MM.1S (cell line): Measurements from ENCODE around the gene KCTD5.

ENCODE experiments used
- EZH2phosphoT487 ChIP-seq: fragments of 300-600 bp; sonication (generic); IDR thresholded peaks from 2 replicates; pipeline ENCODE4 v1.6.1; 2018; ENCODE audit warnings: antibody characterized with exemption, low read length
- TF ChIP-seq, protein P1 (sequence below): fragments of 300-600 bp; sonication (generic); IDR thresholded peaks from 2 replicates; pipeline ENCODE4 v1.5.1; 2016; ENCODE audit warnings: antibody characterized with exemption, low read length, mixed read lengths

DNA sequence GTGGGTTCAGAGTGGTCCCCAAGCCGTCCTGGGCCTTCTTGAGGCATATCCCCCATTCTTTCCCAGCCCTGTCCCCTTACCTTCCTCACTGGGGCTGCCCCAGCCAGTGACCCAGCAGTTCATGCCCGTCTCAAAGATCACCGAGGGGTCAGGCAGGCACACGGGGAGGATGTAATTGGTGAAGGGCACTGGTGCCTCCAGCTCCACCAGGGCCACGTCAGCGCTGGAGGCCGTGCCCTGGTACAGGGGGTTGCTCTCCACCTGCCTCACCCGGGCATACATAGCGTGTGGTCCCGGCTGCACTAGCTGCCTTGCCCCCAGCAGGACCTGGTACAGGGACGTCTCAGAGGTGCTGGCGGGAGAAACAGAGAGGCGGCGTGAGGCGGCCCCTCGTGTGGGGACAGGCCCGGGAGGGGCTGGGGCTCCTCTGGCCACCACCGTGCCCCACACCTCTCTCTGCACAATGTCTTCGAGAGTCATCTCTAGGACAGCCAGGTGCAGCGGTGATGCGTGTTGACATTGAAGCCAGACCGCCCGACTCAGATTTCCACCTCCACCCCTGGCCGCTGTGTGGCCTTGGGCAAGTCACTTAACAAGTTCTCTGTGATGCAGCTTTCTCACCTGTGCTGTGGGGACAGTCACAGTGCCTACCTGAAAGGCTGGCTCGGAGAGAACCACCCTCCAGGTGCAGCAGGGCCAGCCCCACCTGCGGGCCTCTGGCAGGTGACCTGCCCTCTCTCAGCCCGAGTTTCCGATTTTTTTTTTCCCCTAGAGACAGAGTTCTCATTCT, 31.9 kb downstream of the KCTD5 start:
- TF ChIP-seq, protein P1, sequence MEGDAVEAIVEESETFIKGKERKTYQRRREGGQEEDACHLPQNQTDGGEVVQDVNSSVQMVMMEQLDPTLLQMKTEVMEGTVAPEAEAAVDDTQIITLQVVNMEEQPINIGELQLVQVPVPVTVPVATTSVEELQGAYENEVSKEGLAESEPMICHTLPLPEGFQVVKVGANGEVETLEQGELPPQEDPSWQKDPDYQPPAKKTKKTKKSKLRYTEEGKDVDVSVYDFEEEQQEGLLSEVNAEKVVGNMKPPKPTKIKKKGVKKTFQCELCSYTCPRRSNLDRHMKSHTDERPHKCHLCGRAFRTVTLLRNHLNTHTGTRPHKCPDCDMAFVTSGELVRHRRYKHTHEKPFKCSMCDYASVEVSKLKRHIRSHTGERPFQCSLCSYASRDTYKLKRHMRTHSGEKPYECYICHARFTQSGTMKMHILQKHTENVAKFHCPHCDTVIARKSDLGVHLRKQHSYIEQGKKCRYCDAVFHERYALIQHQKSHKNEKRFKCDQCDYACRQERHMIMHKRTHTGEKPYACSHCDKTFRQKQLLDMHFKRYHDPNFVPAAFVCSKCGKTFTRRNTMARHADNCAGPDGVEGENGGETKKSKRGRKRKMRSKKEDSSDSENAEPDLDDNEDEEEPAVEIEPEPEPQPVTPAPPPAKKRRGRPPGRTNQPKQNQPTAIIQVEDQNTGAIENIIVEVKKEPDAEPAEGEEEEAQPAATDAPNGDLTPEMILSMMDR, result no peak
- TF ChIP-seq EZH2phosphoT487, result no peak
